Heart left ventricle (tissue), 13 donors: Measurements from ENCODE around the gene AKIP1.

Source experiments
- CTCF ChIP-seq, 12 donors: fragments of 200-600 bp; sonication (generic) in 4 of 12; IDR thresholded peaks; one replicate each; pipeline versions ENCODE4 v1.5.0 to v1.8.0; 2018 to 2022; ENCODE audit warnings: antibody characterized with exemption in 12 of 12, mild to moderate bottlenecking in 5 of 12
- POLR2A ChIP-seq, 2 donors: fragments of 450-650 bp; IDR thresholded peaks; one replicate each; pipeline ENCODE4 v1.6.1; 2017; ENCODE audit warnings: antibody characterized with exemption in 2 of 2, mild to moderate bottlenecking in 2 of 2, moderate library complexity in 2 of 2
- donor health status: ischemic (EF 13 %, LVEDD 7.1; RV severe dilation, severe dysfunction).
- donor health status: DM: no; HTN: yes; CAD: no.
- donor health status: DM: no; HTN: no; CAD: no.
- donor health status: ischemic (EF 25% LVEDD 6.9; RV normal size, moderate dysfunction).
- donor health status: ischemic (EF 25% LVEDD 5.7; RV mildly dilated, moderate dysfunction).
- donor health status: ischemic (EF 35%, LVEDD 5.7; RV mildly dilated, moderate dysfunction).
- donor health status: nonischemic (EF 11% LVEDD 7.7; RV severe dilation, severe dysfunction).
- donor health status: DM: yes; HTN: yes; CAD: no.
- donor health status: PGD.
- donor health status: ischemic (EF 29% LVEDD 5.4; RV normal size, mild dysfunction).
- donor health status: nonischemic (EF 23%, LVEDD 6.1; RV moderate dilation, normal function).

GRCh38 chr11:8871962-8872361 is 39.0 kb upstream of the AKIP1 start:
- no peak for TF ChIP-seq CTCF (IDR thresholded peaks at IDR 0.05)
- TF ChIP-seq POLR2A (IDR thresholded peaks at IDR 0.05) = no peak
